Chondrocyte (in vitro differentiated cells): ENCODE measurements around the gene GNG10. TPM values are rescaled to one million over a fixed set of nuclear protein-coding genes. Genes with fewer than 3 reads are reported as not detected.

Experiments used
- DNase-seq: peaks from one replicate; pipeline ENCODE4 v3.0.0; 2021; ENCODE audit warnings: mixed read lengths, low spot score
- H3K27ac Mint-ChIP-seq: one replicate; pipeline ENCODE4 v1.8.0; 2021; ENCODE audit warnings: mild to moderate bottlenecking, moderate library complexity, mixed read lengths; ENCODE audit not compliant: unreplicated experiment
- H3K27me3 Mint-ChIP-seq: 2 replicates; pipeline ENCODE4 v1.8.0; 2021; ENCODE audit warnings: low read depth, mixed read lengths
- H3K36me3 Mint-ChIP-seq: 2 replicates; pipeline ENCODE4 v1.8.0; 2021; ENCODE audit warnings: low read depth, mixed read lengths
- H3K4me1 Mint-ChIP-seq: 2 replicates; pipeline ENCODE4 v1.8.0; 2021; ENCODE audit warnings: low read depth, mild to moderate bottlenecking, mixed read lengths
- H3K4me3 Mint-ChIP-seq: one replicate; pipeline ENCODE4 v1.8.0; 2021; ENCODE audit warnings: mild to moderate bottlenecking, moderate library complexity, mixed read lengths; ENCODE audit not compliant: unreplicated experiment
- H3K9me3 Mint-ChIP-seq: 2 replicates; pipeline ENCODE4 v1.8.0; 2021; ENCODE audit warnings: low read depth, mixed read lengths
- total RNA-seq: library from RNA; stranded (reverse); gene quantifications from 3 replicates; pipeline ENCODE4 v1.2.1, GENCODE V29; 2021
- TF ChIP-seq, protein P1 (sequence below): fragments of 200-600 bp; sonication (generic); IDR thresholded peaks from 2 replicates; pipeline ENCODE4 v1.5.0; 2021; ENCODE audit warnings: antibody characterized with exemption, mild to moderate bottlenecking, moderate library complexity

Gene GNG10
- total RNA-seq, 1 donor from 2014 or later: 35.7 TPM

DNA sequence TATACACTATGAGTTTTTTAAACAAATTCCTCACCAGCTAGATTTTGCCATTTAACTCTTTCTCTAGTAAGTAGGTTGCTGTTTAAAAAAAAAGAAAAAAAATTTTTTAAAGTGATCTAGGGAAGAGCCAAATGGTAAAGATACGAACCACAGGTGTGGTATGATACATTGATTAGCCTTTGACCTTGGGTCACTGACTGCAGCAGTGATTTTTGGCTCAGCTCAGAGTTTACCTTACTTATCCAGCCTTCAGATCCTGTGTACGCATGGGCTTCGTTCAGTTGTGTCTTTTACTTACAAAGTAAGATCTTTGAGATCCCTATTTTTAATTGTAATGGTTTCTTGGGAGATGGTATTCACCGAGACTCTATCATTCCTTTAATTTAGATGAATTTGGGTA is 12.4 kb upstream of the GNG10 start:
- Mint-ChIP-seq H3K4me3 (no peak overlapping the region), H3K27me3 (no peaks in the 10 kb centered on the region), H3K36me3 (peaks cover 22% of the 10 kb centered on the region), H3K4me1 (peaks cover 20% of the 10 kb centered on the region), H3K9me3 (no peaks in the 10 kb centered on the region), H3K27ac (no peak overlapping the region)
- TF ChIP-seq, protein P1, sequence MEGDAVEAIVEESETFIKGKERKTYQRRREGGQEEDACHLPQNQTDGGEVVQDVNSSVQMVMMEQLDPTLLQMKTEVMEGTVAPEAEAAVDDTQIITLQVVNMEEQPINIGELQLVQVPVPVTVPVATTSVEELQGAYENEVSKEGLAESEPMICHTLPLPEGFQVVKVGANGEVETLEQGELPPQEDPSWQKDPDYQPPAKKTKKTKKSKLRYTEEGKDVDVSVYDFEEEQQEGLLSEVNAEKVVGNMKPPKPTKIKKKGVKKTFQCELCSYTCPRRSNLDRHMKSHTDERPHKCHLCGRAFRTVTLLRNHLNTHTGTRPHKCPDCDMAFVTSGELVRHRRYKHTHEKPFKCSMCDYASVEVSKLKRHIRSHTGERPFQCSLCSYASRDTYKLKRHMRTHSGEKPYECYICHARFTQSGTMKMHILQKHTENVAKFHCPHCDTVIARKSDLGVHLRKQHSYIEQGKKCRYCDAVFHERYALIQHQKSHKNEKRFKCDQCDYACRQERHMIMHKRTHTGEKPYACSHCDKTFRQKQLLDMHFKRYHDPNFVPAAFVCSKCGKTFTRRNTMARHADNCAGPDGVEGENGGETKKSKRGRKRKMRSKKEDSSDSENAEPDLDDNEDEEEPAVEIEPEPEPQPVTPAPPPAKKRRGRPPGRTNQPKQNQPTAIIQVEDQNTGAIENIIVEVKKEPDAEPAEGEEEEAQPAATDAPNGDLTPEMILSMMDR: no peak
- no peak for DNase-seq

DNA sequence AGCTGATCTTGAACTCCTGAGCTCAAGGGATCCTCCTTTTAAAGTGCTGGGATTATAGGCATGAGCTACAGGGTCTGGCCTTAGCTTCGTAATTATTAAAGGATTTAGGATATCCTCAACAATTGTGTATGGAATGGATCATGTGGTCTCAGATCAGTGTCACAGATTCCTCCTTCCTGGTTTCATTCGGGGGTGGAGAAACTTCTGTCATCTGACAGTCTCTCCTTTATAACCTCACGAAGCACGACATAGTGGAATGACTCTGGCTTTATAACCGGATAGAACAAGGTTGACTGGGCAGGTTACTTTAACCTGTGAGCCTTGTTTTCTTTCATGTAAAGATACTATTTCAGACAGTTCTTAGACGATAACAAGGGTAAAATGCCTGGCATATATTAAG is 4.4 kb upstream of the GNG10 start:
- TF ChIP-seq, protein P1: no peak
- H3K4me3 Mint-ChIP-seq: no peak overlapping the region
- no peak for DNase-seq
- H3K4me1 Mint-ChIP-seq: peaks cover 8% of the 10 kb centered on the region
- no peaks in the 10 kb centered on the region for H3K27me3 Mint-ChIP-seq
- H3K27ac Mint-ChIP-seq: no peak overlapping the region
- peaks cover 8% of the 10 kb centered on the region for H3K36me3 Mint-ChIP-seq
- no peaks in the 10 kb centered on the region for H3K9me3 Mint-ChIP-seq

DNA sequence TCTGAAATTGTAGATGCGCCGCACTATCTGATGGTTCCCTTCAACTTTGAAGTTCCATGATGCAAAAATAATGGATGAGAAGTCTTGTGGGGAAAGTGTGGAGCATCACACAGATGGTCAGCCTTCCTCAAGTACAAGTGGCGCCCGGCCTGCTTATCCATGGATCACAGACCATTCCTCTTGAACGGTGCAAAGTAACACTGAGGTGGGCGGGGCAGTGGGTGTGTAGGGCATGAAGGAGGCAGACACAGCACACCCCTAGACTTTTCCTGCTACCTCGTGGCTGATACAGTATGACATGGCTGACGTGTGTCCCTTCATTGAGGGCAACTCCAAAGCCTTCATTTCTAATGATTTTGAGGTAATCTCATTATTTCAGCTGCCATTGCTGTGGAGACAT is 2.5 kb upstream of the GNG10 start:
- Mint-ChIP-seq H3K27ac (no peak overlapping the region), H3K4me1 (peaks cover 21% of the 10 kb centered on the region), H3K27me3 (no peaks in the 10 kb centered on the region), H3K9me3 (no peaks in the 10 kb centered on the region), H3K36me3 (peaks cover 8% of the 10 kb centered on the region), H3K4me3 (no peak overlapping the region)
- TF ChIP-seq, protein P1: no peak
- DNase-seq: no peak

DNA sequence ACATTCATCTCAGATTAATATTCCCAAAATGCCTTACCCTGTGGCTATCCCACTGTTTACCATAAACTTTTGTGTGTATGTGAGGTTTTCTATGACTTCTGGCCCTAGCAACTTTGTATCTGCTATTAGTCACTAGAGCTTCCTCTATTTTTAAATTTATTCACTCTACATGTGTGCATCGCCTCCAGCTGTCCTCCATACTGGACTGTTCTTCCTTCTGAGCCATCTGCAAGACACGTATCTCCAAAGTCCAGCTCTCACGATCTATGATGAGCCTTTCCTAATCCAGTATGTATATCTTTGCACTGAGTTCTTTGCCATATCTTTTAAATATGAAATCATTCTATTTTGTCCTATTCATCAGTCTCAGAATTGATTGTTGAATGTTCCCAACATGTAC is 1.7 kb upstream of the GNG10 start:
- Mint-ChIP-seq H3K36me3 (peaks cover 6% of the 10 kb centered on the region), H3K4me3 (no peak overlapping the region), H3K4me1 (peaks cover 21% of the 10 kb centered on the region), H3K9me3 (no peaks in the 10 kb centered on the region), H3K27me3 (no peaks in the 10 kb centered on the region), H3K27ac (no peak overlapping the region)
- TF ChIP-seq, protein P1: no peak
- DNase-seq: no peak

DNA sequence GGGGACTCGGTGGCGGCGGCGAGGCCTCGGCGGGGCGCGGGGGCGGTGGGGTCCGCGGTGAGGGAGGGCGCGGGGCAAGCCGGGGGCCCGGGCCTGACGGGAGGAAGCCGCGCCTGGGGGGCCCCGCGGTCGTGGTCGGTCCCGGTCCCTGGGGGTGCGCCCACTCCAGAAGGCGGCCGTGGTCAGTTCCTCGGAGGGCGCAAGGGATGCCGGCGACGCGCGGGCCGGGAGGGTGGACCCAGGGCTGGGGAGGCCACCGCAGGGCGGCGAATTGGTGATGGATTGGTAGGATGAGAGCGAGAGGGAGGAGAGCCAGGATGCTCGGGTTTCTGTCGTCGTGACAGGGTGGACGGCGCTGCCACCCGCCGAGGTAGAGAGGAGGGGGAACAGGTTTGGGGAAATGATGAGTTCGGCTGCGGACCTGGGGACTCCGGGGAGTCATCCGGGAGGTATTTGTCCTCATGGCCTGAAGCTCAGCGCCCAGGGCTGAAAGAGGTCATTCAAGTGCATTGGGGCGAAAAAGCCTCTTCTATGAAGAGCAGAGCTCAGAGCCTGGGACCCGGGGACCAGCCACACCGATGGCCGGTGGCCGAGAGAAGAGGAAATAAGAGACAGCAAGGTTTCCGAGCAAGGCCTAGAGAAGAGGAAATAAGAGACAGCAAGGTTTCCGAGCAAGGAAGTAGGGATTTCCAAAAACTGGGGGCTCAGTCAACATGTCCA is 557 bp downstream of the GNG10 start:
- Mint-ChIP-seq H3K4me1 (peaks cover 21% of the 10 kb centered on the region), H3K27me3 (no peaks in the 10 kb centered on the region), H3K9me3 (no peaks in the 10 kb centered on the region), H3K27ac (peak overlapping the region; percentile 91), H3K36me3 (peaks cover 8% of the 10 kb centered on the region), H3K4me3 (peak overlapping the region; percentile 99)
- TF ChIP-seq, protein P1: no peak
- DNase-seq: no peak
